Activated CD4-positive, CD25-positive, alpha-beta regulatory T cell (primary cell): ENCODE measurements around the gene WNK4.

Source experiments
- DNase-seq, 4 experiments: peaks; one replicate each; lab custom pipeline; 2025; lab: John Stamatoyannopoulos, UW

The WNK4 gene

GRCh38 chr17:42841975-42842685 is 61.7 kb downstream of the WNK4 start:
- DNase-seq: no peak

DNA sequence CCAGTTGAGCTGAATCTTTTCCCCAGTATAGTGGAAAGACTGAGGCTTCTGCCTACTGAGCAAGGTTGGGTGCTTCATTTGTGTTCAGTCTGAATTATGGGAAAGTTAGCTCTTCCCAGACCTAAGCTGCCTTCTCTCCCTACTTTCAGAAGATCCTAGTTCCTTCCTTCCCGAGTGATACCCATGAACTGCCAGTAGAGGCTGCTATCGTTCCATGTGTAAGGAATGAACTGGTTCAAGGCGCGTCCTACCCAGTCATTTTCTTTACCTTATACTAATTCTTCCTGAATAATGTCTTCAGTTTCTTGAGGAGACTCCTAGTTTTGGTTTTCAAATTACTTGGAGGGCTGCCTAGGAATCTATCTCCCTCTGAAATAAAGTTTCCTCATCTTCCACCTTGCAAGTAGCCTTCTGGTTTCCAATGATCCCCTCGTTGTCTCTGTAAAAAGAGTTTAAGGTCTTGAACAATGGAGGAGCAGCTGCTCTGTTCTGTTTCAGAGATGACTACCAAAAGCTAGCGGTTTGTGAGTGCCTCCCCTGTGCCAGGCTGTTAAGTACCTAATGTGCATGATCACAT is 63.0 kb downstream of the WNK4 start:
- no peak for DNase-seq

- no peak for DNase-seq
Measured at GRCh38 chr17:42844271-42844670, 63.9 kb downstream of the WNK4 start, which contains the start of gene AOC2. TSS of gene AOC2 (plus strand) at chr17:42844580. CDS start at chr17:42844627, 47 bp downstream.

- no peak for DNase-seq
Measured at GRCh38 chr17:42844761-42845555, 64.5 kb downstream of the WNK4 start.

GRCh38 chr17:42845556-42845917 is 65.1 kb downstream of the WNK4 start:
- DNase-seq: no peak

GRCh38 chr17:42845918-42846593 is 65.6 kb downstream of the WNK4 start:
- no peak for DNase-seq
